Measurements from ENCODE around the gene MZT2A. TPM values are rescaled to one million over a fixed set of nuclear protein-coding genes. Genes with fewer than 3 reads are reported as not detected.
A peak's percentile ranks its signal among the peaks of the same experiment; 100 is the strongest.
"Not testable (repeated sequence)": the region's sequence is repeated elsewhere in the genome, so short reads cannot be mapped to it uniquely, and the experiment has no call there.

Gene MZT2A
- total and polyA plus RNA-seq, 2 donors from 2014 or later = 65.3 to 111 TPM

- H3K4me1 ChIP-seq (ENCODE audit: control insufficient read depth in 2 of 3, insufficient read depth in 2 of 3, low read depth in 1 of 3, low read length in 3 of 3); H3K27me3 ChIP-seq (ENCODE audit: control insufficient read depth, insufficient read depth, low read length); FAIRE-seq; H3K4me3 ChIP-seq (ENCODE audit: low read length in 3 of 3); H3K9ac ChIP-seq (ENCODE audit: low read length in 3 of 3); H3K9me3 ChIP-seq (ENCODE audit: control insufficient read depth in 2 of 3, insufficient read depth in 1 of 3, low read length in 3 of 3); H3K27ac ChIP-seq (ENCODE audit: low read depth in 2 of 2, low read length in 2 of 2); intact Hi-C loops (cut with DNase I); DNase-seq; H3K36me3 ChIP-seq (ENCODE audit: control insufficient read depth in 2 of 3, insufficient read depth in 3 of 3, low read length in 3 of 3): not testable (repeated sequence)
These were observed 21.3 kb downstream of the MZT2A start for GRCh38 chr2:131470944-131471343.

DNA sequence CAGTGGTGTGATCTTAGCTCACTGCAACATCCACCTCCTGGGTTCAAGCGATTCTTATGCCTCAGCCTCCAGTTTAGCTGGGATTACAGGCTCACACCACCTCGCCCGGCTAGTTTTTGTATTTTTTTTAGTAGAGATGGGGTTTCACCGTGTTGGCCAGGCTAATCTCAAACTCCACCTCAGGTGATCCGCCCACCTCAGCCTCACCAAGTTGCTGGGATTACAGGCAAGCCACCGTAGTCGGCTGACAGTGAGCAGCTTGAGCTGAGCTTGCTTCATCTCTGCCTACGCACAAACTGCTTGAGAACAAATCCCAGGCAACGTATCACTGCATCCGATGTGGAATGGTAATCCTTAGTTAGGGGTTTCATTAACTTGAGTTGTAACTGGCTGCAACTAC, 24.5 kb downstream of the MZT2A start:
- H3K9me3 ChIP-seq (ENCODE audit: control insufficient read depth in 2 of 3, insufficient read depth in 1 of 3, low read length in 3 of 3); intact Hi-C loops (cut with DNase I); H3K4me1 ChIP-seq (ENCODE audit: control insufficient read depth in 2 of 3, insufficient read depth in 2 of 3, low read depth in 1 of 3, low read length in 3 of 3); H3K4me3 ChIP-seq (ENCODE audit: low read length in 3 of 3); H3K9ac ChIP-seq (ENCODE audit: low read length in 3 of 3); H3K27me3 ChIP-seq (ENCODE audit: control insufficient read depth, insufficient read depth, low read length); H3K36me3 ChIP-seq (ENCODE audit: control insufficient read depth in 2 of 3, insufficient read depth in 3 of 3, low read length in 3 of 3); DNase-seq; H3K27ac ChIP-seq (ENCODE audit: low read depth in 2 of 2, low read length in 2 of 2); FAIRE-seq: not testable (repeated sequence)

GRCh38 chr2:131454914-131455313, 37.3 kb downstream of the MZT2A start:
- H3K4me3 ChIP-seq (ENCODE audit: low read length in 3 of 3); H3K36me3 ChIP-seq (ENCODE audit: control insufficient read depth in 2 of 3, insufficient read depth in 3 of 3, low read length in 3 of 3); H3K9me3 ChIP-seq (ENCODE audit: control insufficient read depth in 2 of 3, insufficient read depth in 1 of 3, low read length in 3 of 3); H3K4me1 ChIP-seq (ENCODE audit: control insufficient read depth in 2 of 3, insufficient read depth in 2 of 3, low read depth in 1 of 3, low read length in 3 of 3); H3K27me3 ChIP-seq (ENCODE audit: control insufficient read depth, insufficient read depth, low read length); FAIRE-seq; H3K9ac ChIP-seq (ENCODE audit: low read length in 3 of 3); DNase-seq; intact Hi-C loops (cut with DNase I); H3K27ac ChIP-seq (ENCODE audit: low read depth in 2 of 2, low read length in 2 of 2): not testable (repeated sequence)

GRCh38 chr2:131451265-131451949, 40.8 kb downstream of the MZT2A start:
- DNase-seq; H3K36me3 ChIP-seq (ENCODE audit: control insufficient read depth in 2 of 3, insufficient read depth in 3 of 3, low read length in 3 of 3); intact Hi-C loops (cut with DNase I); H3K9ac ChIP-seq (ENCODE audit: low read length in 3 of 3); H3K27me3 ChIP-seq (ENCODE audit: control insufficient read depth, insufficient read depth, low read length); H3K4me3 ChIP-seq (ENCODE audit: low read length in 3 of 3); H3K4me1 ChIP-seq (ENCODE audit: control insufficient read depth in 2 of 3, insufficient read depth in 2 of 3, low read depth in 1 of 3, low read length in 3 of 3); H3K9me3 ChIP-seq (ENCODE audit: control insufficient read depth in 2 of 3, insufficient read depth in 1 of 3, low read length in 3 of 3); FAIRE-seq; H3K27ac ChIP-seq (ENCODE audit: low read depth in 2 of 2, low read length in 2 of 2): not testable (repeated sequence)

- intact Hi-C loops (cut with DNase I); H3K4me1 ChIP-seq (ENCODE audit: control insufficient read depth in 2 of 3, insufficient read depth in 2 of 3, low read depth in 1 of 3, low read length in 3 of 3); H3K27me3 ChIP-seq (ENCODE audit: control insufficient read depth, insufficient read depth, low read length); H3K4me3 ChIP-seq (ENCODE audit: low read length in 3 of 3); DNase-seq; H3K9me3 ChIP-seq (ENCODE audit: control insufficient read depth in 2 of 3, insufficient read depth in 1 of 3, low read length in 3 of 3); FAIRE-seq; H3K9ac ChIP-seq (ENCODE audit: low read length in 3 of 3); H3K36me3 ChIP-seq (ENCODE audit: control insufficient read depth in 2 of 3, insufficient read depth in 3 of 3, low read length in 3 of 3); H3K27ac ChIP-seq (ENCODE audit: low read depth in 2 of 2, low read length in 2 of 2): not testable (repeated sequence)
These were observed 44.2 kb downstream of the MZT2A start for GRCh38 chr2:131447981-131448380.

GRCh38 chr2:131445896-131446295, 46.3 kb downstream of the MZT2A start:
- intact Hi-C loops (cut with DNase I) = no loop called here
- peak in 1 of 5 donors; percentile 78 for DNase-seq
- Histone ChIP-seq H3K27ac (ENCODE audit: low read depth in 2 of 2, low read length in 2 of 2) (no peak overlapping the region), H3K36me3 (ENCODE audit: control insufficient read depth in 2 of 3, insufficient read depth in 3 of 3, low read length in 3 of 3) (no peaks in the 10 kb centered on the region), H3K9ac (ENCODE audit: low read length in 3 of 3) (no peak overlapping the region), H3K4me1 (ENCODE audit: control insufficient read depth in 2 of 3, insufficient read depth in 2 of 3, low read depth in 1 of 3, low read length in 3 of 3) (no peaks in the 10 kb centered on the region), H3K9me3 (ENCODE audit: control insufficient read depth in 2 of 3, insufficient read depth in 1 of 3, low read length in 3 of 3) (no peaks in the 10 kb centered on the region), H3K27me3 (ENCODE audit: control insufficient read depth, insufficient read depth, low read length) (no peaks in the 10 kb centered on the region), H3K4me3 (ENCODE audit: low read length in 3 of 3) (no peak overlapping the region)
- TF ChIP-seq, protein P1, sequence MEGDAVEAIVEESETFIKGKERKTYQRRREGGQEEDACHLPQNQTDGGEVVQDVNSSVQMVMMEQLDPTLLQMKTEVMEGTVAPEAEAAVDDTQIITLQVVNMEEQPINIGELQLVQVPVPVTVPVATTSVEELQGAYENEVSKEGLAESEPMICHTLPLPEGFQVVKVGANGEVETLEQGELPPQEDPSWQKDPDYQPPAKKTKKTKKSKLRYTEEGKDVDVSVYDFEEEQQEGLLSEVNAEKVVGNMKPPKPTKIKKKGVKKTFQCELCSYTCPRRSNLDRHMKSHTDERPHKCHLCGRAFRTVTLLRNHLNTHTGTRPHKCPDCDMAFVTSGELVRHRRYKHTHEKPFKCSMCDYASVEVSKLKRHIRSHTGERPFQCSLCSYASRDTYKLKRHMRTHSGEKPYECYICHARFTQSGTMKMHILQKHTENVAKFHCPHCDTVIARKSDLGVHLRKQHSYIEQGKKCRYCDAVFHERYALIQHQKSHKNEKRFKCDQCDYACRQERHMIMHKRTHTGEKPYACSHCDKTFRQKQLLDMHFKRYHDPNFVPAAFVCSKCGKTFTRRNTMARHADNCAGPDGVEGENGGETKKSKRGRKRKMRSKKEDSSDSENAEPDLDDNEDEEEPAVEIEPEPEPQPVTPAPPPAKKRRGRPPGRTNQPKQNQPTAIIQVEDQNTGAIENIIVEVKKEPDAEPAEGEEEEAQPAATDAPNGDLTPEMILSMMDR (IDR thresholded peaks at IDR 0.05; ENCODE audit: borderline replicate concordance, extremely low read depth, insufficient read depth) = no peak
- no peak for FAIRE-seq

- DNase-seq; H3K27ac ChIP-seq (ENCODE audit: low read depth in 2 of 2, low read length in 2 of 2); intact Hi-C loops (cut with DNase I); H3K9me3 ChIP-seq (ENCODE audit: control insufficient read depth in 2 of 3, insufficient read depth in 1 of 3, low read length in 3 of 3); H3K9ac ChIP-seq (ENCODE audit: low read length in 3 of 3); H3K36me3 ChIP-seq (ENCODE audit: control insufficient read depth in 2 of 3, insufficient read depth in 3 of 3, low read length in 3 of 3); H3K4me3 ChIP-seq (ENCODE audit: low read length in 3 of 3); H3K27me3 ChIP-seq (ENCODE audit: control insufficient read depth, insufficient read depth, low read length); FAIRE-seq; H3K4me1 ChIP-seq (ENCODE audit: control insufficient read depth in 2 of 3, insufficient read depth in 2 of 3, low read depth in 1 of 3, low read length in 3 of 3): not testable (repeated sequence)
These were observed 46.7 kb downstream of the MZT2A start for GRCh38 chr2:131445515-131445797.

All from kidney (tissue), 14 donors.